Activated CD4-positive, CD25-positive, alpha-beta regulatory T cell treated with anti-CD3 and anti-CD28 coated beads, Interleukin-2, amount 50 U/mL, for 72 hours (primary cell): ENCODE measurements around the gene SDK2.

Experiments used
- DNase-seq: peaks from one replicate; pipeline ENCODE4 v3.0.0; 2021

The SDK2 gene

DNA sequence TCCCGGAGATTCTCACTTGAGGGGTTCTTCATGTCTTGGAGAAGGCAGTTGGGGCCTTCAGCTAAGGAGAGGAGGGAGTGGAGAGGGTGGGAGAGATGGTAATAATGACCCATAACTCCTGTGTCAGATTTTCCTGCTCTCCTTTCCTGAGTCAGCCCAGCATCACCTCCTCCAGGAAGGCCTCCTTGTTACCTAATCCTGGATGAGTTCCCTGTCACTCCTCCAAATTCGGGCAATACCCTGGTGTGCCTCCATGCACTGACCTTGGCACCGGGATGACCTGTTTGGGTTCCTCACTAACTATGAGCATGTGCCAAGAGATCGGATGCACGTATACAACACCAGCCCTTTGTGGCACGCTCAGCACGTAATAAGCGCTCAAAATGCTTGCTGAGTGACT lies 38.8 kb downstream of the SDK2 start:
- DNase-seq: no peak

DNA sequence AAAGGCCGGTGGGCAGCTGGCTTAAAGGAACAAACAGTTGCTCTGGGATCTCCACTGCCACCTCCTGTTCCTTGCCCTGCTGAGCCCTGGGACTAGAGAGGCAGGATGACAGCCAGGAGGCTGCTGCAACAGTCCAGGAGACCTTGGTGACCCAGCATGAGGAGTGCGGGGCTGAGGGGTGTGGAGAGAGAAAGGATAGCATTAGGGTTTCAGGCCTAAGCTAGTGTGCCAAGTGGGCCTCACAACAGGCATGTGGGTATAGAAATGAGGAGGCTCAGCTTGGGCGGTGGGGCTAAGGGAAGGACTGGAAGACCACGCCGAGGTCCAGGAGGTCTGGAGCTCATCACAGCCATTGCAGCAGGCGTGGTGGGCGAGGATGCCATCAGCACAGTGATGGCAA lies 39.8 kb downstream of the SDK2 start:
- DNase-seq: no peak

DNA sequence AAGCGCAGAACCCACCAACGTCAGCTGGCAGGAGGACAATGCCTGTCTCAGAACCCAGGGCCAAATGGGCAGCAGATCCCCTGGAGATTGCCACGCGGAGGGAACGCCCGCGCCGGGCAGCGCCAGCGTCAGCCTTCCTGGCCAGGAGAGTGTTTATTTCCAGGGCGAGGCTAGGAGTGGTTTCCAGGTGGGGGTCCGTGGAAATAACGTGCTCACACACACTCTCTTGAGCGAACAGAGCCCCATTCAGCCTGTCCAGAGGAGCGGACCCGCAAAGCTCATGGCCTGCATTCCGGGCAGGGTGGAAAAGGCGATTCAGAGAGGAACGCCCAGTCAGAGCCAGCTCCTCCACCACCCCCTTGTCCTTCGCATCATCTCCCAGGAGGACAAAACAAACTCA lies 40.3 kb downstream of the SDK2 start:
- no peak for DNase-seq

DNA sequence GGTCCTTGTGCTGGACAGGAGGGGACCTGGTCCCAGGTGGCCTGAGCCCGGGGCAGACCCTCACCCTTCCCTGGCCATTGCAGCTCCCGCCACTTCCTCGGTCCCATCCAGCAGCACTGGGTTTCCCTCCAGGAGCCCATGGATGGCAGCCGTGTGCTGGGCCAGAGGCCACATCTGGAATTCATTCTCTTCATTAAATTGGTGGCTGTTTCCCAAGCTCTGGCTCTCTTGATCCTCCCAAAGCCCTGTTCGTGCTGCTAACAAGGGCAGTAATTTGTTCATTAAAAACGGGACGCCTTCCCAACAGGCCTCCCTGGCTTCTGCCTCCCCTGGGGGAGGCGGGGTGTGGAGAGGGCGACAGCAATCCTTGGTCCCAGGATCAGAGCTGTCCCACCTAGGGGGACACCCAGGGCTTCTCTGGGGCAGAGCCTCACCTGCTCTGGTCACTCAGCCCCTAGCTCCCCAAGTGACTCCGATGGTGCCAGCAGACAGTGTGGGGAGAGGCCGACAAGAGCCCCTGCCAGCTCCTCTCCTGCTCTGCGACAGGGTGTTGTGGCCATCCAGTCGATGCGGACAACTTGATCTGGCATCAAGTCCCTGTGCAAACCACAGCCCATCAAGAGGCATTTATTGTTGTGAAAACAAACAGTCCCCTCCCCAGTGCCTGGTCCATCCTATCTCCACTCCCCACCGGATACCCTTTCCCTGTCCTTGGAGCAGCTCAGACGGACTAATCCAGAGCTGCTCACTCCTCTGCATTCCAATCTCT lies 44.0 kb downstream of the SDK2 start:
- DNase-seq: no peak

DNA sequence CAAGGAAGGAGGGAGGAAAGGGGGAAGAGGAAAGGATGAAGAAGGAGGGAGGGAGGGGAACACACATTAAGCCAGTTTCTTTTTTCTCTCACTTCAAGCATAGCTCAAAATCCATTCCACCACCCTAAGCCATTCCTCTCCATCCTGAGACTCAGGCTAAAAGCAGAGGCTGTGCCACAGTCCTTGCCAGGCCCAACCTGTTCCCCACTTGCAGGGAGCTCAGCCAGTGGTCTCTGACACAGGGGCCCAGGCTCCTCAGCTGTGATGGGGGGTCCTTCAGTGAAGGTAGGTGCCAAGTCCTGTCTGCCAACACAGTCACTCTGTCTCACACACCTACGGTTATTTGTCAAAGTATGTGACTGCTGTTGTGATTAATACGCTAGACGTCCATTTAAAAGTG lies 44.6 kb downstream of the SDK2 start:
- DNase-seq: no peak

DNA sequence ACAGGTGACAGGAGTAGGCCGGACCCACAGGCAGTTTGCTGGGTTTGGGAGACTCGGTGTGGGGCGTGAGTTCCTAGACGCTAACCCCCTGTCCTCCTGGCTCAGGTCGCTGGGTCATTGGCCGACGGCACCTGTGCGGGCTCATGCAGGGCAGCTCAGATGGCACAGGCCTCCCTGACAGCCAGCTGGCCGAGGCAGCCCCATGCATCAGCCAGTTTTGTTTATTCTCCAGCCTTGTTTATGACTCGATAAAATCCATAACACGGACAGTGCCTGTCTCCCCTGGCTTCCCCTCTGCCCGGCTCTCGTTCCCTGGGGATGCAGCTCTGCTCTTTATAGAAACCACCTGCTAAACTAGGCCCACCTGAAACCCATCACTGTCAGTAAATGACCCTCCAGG lies 46.0 kb downstream of the SDK2 start:
- DNase-seq: no peak

DNA sequence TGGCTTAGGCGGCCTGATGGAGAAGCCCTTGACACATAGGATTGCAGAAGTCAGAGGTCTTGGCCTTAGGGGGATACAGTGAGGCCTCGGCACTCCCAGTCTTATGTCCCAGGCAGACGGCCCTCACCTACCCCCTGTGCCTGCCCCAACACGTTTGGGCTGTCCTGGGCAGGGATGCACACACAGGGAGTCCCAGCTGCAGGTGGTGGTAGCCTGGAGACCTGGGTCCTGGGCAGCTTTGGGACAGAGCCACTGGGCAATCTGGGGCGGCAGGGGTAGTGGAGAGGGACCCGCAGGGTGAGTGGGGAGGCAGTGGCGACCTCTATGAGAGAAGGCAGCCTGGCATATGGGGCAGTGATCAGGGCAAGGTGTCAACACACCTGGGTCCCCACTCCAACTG lies 48.3 kb downstream of the SDK2 start:
- DNase-seq: no peak

DNA sequence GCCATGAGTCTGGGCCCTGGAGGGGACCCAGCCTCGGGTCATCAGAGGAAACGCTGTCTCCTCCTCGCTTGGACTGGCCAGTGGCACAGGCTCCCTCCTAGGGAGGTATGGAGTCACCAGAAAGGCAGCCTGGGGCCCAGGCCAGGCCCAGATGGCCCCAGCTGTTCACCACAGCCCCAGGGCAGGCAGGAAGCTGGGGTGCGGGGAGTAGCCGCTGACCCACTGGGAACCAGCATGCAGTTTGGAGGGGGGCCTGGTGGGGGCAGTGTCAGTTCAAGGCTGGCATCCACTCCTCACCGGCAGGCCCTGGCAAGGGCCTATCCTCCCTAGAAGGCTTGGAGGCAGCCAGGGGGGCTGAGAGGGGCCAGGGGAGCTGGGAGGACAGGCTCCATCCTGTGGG lies 48.8 kb downstream of the SDK2 start:
- peak; percentile 39 for DNase-seq

DNA sequence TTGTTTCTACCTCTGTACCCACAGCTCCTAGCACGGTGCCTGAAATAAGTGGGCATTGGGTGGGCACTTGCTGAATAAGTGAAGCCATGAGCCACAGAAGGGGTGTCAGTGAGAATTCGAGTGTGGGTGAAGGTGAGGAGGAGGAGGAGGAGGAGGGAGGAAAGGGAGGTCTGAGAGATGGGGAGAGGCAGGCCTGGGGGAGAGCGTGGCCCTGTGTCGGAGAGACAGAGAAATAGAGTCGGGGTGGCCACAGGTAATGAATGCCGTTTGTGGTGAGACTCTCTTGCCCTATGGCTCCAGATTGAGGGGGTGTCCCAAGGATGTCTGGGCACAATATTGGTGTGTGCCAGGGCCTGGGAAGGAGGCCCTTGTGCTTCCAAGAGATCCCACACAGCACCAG lies 49.2 kb downstream of the SDK2 start:
- DNase-seq: no peak

DNA sequence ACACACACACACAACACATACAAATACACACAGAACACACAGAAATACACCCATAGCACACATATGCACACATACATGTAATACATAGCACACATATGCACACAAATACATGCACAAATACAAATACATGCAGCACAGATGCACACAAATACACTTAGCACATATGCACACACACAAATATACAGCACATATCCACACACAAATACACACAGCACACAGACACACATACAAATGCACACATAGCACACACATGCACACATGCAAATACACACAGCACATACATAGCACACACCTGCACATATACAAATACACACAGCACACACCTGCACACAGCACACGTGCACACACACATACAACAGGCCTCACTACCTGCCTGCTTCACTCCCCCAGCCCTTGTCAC lies 49.6 kb downstream of the SDK2 start:
- DNase-seq: no peak

DNA sequence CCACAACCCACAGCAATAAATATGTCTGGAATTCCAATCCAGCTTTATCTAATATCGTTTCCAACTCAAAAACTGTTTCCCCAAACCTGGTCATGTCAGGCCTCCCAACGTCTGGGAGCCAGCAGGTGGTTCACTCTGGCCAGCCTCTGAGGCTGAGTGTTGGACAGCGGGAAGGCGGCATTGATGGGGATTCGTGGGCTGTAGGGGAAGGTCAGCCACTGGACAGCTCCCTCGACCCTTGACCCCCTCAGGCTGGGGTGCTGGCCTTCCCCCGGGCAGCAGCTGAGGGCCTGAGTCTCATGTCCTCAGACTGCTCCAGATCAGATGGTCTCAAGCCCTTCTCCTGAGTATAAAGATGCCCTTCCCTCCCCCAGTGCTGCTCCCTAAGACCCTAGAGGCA lies 50.2 kb downstream of the SDK2 start:
- no peak for DNase-seq

DNA sequence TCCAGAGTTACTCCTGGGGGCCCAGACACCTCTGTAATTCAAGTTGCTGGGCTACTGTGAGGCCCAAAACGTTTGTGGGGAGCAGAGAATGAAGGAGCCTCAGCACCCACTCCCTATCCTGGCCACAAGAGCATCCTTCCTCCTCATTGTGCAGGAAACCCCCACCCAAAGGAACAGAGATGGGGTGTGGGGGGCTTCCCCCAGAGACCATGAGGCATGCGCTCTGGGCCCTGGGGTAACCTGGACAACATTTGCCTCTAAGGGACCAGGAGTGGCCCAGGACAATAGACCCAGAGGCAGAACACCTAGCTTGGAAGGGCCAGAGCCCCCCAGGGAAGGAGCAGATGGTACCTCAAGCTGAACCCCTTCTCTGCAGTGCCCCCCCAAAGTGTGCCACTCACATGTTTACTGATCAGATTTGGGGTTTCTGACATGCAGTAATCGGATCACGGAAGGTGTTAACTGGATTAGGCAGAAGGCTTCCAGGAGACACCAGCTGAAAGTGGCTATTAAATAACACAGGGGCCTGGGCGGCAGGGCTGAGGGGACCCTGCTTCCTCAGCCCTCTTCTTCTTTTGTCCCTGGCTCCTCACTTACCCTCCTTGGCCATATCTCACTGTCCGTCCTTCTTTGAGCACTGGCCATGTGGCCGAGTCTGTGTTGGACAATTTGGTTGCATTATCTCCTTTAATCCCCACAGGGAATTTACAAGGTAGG lies 50.8 kb downstream of the SDK2 start:
- no peak for DNase-seq

DNA sequence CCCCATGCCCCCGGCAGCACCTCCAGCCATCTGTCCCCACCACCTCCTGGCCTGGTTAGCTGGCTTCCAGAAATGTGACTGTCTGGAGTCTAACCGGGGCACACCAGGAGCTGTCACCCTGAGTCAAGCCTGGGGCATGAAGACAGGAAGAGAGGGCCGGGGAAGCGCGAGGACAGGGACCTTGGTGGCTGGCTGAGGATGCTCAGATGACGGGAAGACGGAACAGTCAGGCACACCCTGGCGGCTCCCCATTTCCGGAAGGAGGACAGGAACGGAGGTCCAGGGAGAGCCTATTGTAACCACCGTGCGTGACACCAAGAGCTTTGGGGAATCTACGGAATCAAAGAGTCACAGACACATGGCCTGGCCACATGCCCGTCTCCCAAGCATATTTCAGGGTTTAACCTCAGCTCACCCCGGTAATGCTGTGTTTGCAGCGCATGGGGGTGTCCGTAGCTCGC lies 51.7 kb downstream of the SDK2 start:
- no peak for DNase-seq

DNA sequence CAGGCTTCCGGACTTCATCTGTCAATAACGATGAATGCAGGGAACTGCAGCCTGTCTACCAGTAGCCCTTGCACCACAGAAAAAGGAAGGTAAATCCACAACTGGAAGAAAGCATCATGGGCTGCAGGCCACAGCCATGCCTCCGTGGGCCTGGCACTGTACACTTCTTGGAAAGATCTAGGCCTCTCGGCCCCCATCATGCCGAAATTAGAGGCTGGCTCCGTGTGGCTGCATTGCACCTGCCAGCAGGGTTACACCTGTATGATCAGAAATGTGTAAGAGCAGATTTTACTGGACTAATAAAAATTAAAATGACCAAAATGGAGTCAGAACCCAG lies 52.2 kb downstream of the SDK2 start:
- DNase-seq: no peak

DNA sequence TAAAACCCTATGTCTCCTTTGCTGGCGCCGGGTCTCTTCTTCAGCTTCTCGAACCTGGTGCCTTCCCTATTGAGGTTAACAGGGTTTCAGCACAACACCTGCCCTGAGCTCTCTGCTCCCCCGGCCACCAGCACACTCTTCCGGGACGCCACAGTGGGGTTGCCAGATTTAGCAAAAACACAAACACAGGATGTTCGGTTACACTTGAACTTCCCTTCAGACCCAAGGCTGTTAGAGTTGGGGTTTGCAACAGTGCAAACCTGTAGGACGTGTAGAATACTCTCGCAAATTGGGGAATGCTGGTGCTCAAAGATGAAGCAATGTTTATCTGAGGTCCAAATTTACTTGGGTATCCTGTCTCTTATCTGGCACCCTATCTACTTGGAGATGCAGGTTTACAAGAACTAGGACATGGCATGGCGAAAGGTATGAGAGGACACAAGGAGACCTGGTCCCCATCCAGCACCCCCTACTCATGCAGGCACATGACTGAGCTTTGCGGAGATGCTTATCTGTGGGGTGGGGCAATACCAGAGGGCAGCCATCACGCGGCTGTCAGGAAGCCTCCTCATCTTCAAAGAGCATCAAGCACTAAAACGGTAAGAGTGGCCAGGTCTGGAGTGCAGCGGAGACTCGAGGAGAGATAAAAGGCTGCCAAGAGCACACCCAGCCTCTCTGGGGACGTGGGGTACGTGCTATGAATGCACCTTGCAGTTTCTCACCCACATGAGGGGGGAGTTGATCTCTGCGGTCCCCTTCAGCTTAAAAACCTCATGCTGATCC lies 52.8 kb downstream of the SDK2 start:
- DNase-seq: peak; percentile 37

DNA sequence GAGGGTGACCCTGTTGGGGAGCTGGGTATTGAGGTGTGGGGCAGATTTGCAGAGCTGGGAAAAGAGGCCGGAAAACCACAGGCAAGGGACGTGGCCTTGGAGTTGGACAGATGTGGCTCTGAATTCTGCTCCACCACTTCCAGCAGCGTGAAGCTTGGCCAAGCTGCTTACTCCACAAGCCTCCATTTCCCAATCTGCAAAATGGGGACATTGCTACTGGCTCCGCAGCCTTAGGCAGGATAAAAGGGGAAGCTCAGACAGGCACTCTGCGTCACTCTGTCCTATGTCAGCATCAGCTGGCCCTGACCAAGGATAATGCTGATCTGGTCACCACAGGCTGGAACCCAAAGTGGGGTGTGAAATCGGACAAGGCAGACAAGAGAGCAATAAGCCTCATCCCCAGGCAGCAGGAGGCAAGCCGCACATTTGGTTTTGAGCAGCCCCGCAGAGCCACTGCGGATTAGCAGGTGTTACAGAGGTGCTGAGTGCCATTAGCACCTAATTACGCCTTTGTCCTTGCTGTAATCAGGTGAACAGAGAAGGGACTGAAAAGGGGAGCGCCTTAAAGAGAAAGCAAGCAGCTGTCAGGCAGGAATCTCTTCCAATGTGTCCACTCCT lies 54.8 kb downstream of the SDK2 start:
- no peak for DNase-seq

DNA sequence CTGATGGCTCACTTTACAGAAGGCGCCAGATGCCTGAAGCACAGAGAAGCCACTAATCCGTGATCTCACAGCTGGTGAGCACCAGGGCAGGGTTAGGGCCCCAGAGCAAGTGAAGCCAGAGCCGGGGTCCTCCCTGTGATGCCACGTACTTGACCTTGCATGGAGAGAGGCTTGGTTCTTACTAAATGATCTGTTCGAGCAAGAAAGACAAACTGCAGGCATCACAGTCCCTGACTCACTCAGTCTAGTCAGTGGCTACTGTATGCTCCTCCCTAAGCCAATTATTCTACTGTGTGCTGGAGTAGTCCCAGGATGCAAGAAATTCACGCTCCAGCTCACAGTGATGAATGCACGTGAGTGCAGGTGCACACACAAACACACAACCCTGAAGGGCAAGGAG lies 55.4 kb downstream of the SDK2 start:
- no peak for DNase-seq

DNA sequence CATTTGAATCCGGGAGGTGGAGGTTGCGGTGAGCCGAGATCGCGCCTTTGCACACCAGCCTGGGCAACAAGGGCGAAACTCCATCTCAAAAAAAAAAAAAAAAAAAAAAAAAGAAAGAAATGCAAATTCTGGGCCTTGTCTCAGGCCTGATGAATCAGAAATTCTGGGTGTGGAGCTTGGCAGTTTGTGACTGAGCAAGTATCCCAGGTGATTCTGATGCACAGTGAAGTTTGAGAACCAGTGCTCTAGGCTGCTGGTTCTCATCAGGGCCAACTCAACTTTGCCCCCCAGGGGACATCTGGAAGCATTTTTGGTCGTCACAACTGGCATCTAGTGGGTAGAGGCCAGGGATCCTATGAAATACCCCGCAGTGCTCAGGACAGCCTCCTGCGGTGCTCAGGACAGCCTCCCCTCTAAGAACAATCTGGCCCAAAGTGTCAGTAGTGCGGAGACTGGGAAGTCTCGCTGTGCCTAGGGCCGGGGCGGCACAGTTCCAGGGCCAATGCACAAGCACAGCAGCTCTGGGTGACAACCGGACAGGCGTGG lies 55.9 kb downstream of the SDK2 start:
- no peak for DNase-seq

DNA sequence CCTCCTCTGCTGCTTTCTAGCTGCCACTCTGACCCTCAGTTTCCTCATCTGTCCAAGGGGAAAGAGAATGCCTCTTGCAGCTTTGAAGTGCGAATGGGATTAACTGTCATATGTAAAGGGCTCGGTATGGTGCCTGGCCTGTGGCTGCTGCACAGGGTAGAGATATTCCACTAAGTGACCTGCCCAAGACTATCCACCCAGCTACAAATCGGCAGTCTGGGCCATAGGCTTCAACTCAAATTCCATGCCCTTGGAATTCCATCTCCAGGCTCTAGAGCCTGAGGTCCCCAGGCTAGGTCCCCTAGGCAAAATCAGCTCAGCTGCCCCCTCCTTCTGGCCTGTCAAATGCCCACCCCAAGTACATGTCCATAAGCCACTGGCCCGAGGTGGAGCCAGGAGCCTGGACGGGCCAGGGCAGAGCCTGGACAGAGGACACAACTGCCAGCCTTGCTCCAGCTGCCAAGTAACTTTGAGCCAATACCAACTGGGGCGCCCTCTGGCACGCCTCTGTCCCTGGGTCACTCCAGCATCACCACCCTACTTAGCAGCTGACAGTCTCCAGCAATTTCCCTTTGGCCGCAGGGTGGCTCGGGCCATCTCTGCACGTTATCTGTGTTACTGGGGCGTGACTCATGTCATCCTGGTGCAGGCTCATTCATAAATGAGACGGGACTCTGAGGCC lies 57.2 kb downstream of the SDK2 start:
- no peak for DNase-seq

DNA sequence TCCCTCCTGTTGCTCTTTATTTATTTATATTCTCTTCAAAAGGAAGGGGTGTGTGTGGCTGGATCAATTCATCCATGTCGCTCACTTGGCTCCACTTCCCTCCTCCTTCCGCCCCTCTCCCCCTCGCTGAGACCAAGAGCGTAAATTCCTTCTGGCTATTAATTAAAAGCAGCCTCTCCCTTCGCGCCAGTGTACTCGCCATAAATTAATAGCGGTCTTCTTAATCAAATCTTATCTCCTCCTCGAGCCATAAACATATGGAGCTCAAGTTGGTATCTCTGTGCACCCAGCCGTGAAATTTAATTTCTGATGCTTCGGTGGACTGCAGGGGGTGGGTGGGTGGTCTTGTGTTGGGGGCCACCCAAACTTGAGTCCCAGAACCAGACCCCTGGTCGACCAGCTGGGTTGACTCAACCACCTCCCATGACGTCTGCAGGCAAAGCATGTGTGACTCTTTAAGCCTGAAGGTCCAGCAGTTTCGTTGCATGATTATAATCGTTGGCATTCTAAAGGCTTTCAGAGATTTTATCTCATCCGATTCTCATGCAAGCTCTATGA lies 57.9 kb downstream of the SDK2 start:
- DNase-seq: no peak

DNA sequence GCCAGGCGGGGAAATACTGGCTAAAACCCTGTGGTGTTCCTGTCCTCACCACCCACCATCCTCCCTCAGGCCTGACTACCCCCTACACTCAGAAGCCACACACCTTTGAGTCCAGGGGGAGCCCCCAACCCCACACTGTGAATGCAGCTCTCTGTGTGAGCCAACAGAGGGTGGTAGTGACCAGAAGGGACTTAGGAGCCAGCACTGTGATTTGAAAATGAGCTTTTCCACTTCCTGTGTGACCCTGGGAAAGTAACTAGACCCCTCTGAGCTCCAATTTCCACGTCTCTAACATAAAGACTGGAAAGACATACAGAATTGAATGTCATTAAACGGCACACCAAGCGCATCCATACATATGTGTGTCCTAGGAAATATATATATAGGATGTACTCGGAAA lies 58.7 kb downstream of the SDK2 start:
- no peak for DNase-seq

DNA sequence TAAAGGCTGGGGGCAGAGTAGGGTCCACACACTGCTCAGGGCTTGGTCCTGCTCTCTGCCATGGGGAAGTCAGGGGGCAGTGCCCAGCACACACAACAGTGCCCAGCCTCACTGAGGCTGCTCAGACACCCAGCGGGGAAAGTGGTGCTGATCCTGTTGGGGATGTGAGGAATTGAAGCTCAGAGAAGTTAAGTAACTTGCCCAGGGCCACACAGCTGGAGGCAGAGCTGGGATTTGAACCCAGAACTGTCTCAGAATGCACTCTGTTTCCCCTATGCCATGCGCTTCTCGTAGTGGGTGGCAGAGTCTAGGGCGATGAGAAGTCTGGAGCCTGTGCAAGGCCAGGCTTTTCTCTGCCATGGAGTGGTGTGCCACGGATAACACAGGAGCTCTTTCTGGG lies 59.3 kb downstream of the SDK2 start:
- DNase-seq: no peak
